CD4-positive, alpha-beta T cell treated with Interleukin-17A for 4 hours (primary cell): ENCODE results near the gene UTP18.

Source experiments
- DNase-seq: peaks from one replicate; pipeline ENCODE4 v3.0.0-alpha.2; 2020; ENCODE audit warnings: mixed read lengths

The UTP18 gene

DNA sequence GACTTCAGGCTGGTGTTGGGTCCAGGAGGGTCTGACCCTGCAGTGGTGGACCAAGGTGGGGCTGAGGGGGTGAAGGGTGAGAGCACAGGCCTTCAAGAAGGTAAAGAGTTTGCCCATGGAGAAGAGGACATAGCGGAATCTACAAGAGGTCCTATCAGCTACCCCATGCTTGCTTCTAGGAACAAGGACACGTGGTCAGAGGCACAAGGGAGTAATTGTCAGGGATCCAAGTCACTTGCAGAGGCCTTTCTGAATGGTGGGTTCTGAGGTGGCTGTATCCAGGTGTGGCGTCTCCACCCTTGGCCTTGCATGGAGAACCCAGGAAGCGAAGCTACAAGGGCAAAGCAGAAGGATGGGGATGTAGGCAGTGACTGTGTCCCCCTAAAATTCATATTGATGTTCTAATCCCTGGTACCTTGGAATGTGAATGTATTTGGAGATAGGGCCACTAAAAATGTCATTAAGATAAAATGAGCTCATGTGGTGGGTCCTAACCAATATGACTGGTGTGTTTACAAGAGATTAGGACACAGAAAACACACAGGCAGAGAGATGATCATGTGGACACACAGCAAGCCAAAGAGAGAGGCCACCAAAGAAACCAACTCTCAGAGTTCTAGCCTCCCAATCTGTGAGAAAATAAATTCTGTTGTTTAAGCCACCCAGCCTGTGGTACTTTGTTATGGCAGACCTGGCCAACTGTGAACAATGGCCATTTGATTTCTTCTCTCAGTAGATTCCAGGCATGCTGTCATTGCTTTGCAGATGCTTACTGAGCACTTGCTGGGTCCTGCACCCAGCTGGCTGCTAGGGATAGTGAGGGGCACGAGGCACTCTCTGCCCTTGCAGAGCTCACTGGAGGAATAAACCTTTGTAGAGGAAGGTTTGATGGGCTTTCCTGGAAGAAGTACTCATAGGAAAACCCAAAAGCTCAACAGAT is 75.8 kb downstream of the UTP18 start:
- no peak for DNase-seq

DNA sequence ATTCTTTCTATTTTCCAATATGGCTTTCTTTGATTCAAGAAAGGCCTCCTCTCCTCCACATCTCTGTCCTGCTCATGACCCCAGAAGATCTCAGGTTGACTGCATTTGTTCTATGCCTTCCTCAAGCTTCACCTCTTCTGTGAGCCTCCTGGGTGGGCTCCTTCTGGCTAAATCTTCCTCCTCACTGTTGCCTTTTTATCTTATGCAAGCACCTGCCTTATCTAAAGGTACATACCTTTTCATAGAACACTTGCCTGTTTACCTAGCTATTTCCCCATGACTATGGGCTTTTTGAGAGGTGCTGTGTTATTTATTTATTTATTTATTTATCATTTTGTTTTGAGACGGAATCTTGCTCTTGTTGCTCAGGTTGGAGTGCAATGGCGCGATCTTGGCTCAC is 81.1 kb downstream of the UTP18 start:
- no peak for DNase-seq

DNA sequence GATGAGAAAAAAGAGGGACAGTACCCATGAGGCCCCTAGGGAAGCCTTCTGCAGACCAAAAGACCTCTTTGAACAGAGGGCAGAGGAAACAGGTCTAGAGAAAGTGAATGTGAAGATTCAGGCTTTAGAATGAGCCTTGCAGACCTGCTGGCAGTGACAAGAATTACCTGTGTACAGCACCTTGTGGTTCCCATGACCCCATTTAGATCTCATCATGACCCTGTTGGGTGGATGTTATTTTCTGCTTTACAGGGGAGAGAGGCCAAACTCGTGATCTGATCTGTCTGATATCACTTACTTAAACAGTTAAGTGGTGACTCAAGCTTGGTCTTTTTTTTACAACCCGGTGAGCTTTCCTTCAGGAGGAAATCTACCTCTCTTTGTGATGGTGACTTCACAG is 81.9 kb downstream of the UTP18 start:
- DNase-seq = no peak

DNA sequence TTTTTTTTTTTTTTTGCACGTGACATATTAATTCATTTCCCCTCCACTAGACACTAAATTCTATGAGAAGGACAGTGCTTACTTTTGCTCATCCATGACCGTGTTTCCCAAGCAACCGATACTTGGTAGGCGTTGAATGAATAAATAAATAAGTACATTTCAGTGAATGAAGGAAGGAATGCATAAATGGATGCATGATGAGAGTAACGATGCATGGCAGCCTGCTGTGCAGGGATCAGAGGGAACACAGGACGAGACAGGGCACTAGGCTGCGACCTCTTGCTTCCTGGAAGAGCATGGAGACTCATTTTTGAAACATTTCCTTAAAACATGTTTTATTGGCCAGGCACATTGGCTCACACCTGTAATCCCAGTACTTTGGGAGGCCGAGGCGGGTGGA is 84.2 kb downstream of the UTP18 start:
- DNase-seq = no peak

DNA sequence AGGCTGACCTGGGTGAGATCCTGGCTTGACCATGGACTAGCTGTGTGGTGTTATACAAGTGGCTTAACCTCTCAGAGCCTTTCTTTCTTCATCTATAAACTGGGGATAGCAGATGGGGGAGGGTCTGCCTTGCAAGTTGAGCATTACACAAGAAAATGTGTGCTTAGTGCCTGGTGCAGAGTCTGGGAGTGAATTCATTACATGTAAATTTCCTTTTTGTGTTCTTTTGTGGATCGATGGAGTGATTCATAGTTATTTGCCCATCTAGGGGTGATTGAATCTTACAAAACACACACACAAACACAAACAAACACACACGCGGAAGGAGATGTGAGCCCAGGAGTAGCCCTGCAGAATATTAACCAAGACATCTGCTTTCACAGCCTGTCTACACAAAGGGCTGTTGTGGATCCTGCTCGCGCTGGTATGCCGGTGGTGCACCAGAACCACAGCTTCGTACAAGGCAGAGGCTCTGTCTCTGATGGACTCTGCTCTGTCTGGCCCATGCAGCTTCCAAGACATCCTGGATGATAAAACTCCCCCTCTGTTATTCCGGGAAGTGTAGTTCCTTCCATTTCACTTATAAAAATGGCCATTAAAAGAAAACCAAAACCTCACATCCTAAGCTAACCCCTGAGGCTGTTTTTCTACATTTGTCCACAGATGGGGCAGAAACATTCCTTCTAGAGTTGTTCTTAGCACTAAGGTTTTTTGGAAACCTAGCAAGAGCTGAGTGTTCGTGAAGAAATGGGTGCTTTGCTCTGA is 86.1 kb downstream of the UTP18 start:
- no peak for DNase-seq
